Cerebellar cortex (tissue), 1 donor: ENCODE data around the gene FBXW8.

ENCODE experiments used
- DNase-seq: peaks from one replicate; pipeline ENCODE4 v3.0.0-alpha.2; 2015; ENCODE audit warnings: low spot score

Gene FBXW8

GRCh38 chr12:116910645-116911451, at the start of gene FBXW8:
Gene FBXW8 (plus strand): TSS chr12:116910950. CDS start chr12:116911038, 88 bp downstream.
- DNase-seq: peak; percentile 47

GRCh38 chr12:116861320-116861719, 49.4 kb upstream of the FBXW8 start:
- DNase-seq: no peak

- no peak for DNase-seq
Observed at GRCh38 chr12:116862167-116862566, 48.6 kb upstream of the FBXW8 start.

GRCh38 chr12:116863275-116863767, 47.4 kb upstream of the FBXW8 start:
- no peak for DNase-seq

GRCh38 chr12:116864371-116865160, 46.2 kb upstream of the FBXW8 start:
- DNase-seq: no peak

- no peak for DNase-seq
Observed at GRCh38 chr12:116867523-116867922, 43.2 kb upstream of the FBXW8 start.

GRCh38 chr12:116870306-116870705, 40.4 kb upstream of the FBXW8 start:
- no peak for DNase-seq

GRCh38 chr12:116874324-116874995, 36.3 kb upstream of the FBXW8 start:
- no peak for DNase-seq

- no peak for DNase-seq
Observed at GRCh38 chr12:116876151-116876869, 34.4 kb upstream of the FBXW8 start.

- DNase-seq: no peak
Observed at GRCh38 chr12:116878567-116879508, 31.9 kb upstream of the FBXW8 start.

GRCh38 chr12:116879509-116880212, 31.1 kb upstream of the FBXW8 start:
- no peak for DNase-seq

GRCh38 chr12:116880213-116880816, 30.4 kb upstream of the FBXW8 start:
- DNase-seq: no peak

GRCh38 chr12:116880817-116881324, 29.9 kb upstream of the FBXW8 start:
- DNase-seq: no peak

- peak; percentile 24 for DNase-seq
Observed at GRCh38 chr12:116881325-116881876, 29.3 kb upstream of the FBXW8 start, which contains the start of gene HRK. Gene HRK (minus strand): TSS chr12:116881441. CDS start chr12:116881307, 134 bp downstream.

GRCh38 chr12:116881877-116882507, 28.8 kb upstream of the FBXW8 start:
- no peak for DNase-seq

- peak; percentile 50 for DNase-seq
Observed at GRCh38 chr12:116882742-116883141, 28.0 kb upstream of the FBXW8 start.

GRCh38 chr12:116884871-116885270, 25.9 kb upstream of the FBXW8 start:
- DNase-seq: no peak

GRCh38 chr12:116885491-116885890, 25.3 kb upstream of the FBXW8 start:
- DNase-seq: no peak
